Muscle of arm (tissue), 12 donors: ENCODE data around the gene EME1. TPM values are rescaled to one million over a fixed set of nuclear protein-coding genes. Genes with fewer than 3 reads are reported as not detected.

Source experiments
- DNase-seq: peaks from one replicate; pipeline ENCODE4 v3.0.0-alpha.2; 2013
- polyA plus RNA-seq, 12 donors: library from polyadenylated mRNA; unstranded; fragments of 120-200 nt; gene quantifications; one replicate each; pipeline ENCODE4 v1.2.1, GENCODE V29; 2013; ENCODE audit not compliant: insufficient read length in 12 of 12

Gene EME1
- polyA plus RNA-seq, 12 donors = 3.4 to 23.2 (median 6.6) TPM; not detected in 1

DNA sequence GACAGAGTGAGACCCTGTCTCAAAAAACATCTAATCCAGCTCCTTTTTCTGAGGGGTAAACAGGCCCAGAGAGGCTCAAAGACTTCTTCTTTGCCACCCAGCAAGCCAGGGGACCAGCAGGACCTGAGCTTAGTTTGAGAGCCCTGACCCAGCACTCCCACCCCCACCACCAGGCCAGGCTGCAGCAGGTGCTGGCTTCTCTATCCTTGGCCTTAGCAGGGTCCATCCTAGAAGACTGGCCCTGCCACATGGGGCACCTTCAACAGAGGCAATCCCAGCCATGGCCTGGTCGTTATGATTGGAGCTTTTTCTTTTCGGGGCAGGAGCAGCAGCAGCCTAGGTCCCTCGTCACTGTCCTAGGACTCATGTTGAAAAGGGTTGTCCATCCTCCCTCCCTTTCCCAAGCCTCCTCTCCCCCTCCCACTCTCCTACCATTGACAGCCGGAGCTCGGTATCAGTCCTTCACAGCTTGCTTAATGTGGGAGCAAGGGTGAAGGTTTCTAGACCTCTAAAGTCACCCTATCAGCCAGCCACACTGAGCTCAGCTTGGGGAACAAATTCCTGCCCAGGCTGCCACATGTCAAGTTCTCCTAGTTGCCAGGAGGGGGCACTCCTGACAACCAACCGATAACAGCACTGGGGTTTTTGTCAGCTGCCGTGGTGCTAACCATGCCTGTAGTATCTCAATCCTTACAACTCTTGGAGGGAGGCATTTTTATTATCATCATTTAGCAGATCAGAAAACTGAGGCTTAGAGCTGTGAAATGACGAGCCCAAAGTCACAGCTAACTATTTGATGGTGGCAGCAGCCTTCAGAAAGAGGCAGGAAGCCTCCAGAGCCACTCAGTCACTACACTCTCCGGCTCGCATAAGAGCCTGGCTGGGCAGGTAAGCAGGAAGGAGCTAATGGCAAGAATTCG lies 11.2 kb upstream of the EME1 start:
- DNase-seq = peak; percentile 26

DNA sequence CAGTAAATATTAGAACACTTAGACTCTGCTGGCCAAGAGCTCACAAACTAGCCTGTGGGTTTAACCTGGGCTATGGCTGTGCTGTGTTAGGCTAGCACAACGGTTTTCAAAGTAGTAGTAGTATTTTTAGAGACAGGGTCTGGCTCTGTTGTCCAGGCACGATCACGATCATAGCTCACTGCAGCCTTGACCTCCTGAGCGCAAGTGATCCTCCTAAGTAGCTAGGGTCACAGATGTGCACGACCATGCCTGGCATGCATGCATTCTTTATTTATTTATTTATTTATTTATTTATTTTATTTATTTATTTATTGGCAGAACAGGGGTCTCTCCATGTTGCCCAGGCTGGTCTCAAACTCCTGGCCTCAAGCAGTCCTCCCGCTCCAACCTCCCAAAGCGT lies 10.4 kb upstream of the EME1 start:
- DNase-seq = no peak

DNA sequence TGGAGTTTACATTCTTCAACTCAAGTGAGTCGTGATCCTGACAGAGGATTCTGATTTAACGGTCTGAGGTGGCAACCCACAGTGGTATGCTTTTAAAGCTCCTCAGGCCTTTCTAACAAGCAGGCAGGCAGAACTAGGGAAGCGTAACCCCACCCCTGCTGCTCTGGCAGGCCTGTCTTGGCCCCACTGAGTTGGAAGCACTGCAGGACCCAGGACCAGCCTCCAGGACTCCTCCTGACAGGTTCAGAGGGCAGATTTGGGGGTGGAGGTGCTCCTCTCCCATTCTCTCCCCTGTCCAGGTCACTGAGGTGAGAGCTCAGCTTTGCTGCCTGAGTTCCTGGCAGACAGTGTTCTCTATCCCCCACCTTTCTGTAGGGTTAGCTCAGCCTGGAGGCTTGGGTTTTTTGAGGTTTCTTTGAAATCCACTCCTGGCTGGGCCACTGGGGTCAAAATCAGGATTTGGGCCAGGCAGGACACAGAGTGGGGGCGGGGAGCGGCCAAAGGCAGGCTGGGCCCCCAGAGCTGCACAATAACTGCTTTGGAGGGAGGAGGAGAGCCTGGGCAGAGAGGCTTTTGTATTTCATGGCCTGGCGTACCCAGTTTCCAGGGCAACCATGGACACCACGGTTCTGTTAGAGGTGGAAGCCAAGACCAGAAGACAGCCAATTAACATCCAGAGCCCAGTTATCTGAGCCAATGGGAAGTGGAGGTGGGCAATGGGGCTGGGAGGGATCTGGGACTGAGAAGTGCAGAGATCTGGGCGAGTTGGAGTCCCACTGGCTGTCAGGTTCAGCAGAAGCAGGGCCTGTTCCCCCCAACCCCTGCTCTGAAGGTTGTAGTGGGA lies 9.6 kb upstream of the EME1 start:
- DNase-seq = peak; percentile 41

DNA sequence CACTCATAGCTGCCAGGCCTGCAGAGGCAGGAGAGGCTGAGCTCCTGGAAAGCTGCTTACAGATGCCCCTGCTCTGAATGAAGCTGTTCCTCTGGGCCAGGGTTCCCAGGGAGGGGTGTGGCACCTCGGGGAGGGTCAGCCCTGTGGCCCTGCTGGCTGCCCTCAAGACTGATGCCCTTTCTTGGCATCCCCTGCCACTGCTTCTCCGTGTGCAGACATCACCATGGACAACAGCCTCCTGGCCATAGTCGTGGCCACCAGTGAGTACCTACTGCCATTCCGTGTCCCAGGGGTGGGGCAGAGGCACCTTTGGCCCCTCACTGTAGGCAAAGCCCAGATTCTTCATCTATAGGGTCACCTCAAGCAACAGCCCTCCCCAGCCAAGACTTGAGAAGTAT lies 9.0 kb upstream of the EME1 start:
- DNase-seq = no peak

DNA sequence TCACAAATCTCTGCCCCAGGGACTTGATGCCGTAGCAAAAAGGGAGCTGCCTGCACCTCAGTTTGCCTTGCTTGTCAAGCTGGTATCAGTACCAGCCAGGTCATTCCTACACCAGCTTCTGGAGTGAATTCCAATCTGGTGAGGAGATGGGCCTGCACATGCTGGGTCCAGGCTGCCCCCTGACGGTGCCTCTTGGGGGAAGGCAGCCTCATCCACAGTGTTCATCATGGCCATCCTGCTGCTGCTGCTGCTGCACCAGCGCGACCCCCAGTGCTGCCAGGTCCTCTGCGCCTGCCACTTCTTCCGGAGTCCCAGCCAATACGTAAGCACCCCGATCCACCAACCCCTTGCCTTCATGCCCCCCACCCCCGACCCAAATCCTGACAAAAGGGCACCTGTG lies 8.3 kb upstream of the EME1 start:
- no peak for DNase-seq

DNA sequence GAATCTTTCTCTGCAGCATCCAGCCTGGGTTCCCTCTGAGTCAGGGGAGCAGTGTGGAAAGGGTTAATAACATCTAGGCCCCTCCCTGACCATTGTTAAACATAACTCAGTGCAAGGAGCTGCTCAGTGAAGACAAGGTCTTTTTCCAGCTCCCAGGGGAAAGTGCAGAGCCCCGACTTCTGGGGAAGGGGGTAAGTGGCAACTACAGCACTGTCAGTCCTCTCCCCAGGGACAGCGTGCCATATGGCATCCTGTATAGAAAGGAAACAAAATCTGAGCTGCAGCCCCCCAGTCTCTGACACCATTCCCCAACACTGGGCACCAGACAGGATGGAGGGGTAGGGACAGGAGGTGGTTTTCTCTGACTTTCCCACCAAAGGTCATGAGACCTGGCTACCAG lies 7.9 kb upstream of the EME1 start:
- no peak for DNase-seq

DNA sequence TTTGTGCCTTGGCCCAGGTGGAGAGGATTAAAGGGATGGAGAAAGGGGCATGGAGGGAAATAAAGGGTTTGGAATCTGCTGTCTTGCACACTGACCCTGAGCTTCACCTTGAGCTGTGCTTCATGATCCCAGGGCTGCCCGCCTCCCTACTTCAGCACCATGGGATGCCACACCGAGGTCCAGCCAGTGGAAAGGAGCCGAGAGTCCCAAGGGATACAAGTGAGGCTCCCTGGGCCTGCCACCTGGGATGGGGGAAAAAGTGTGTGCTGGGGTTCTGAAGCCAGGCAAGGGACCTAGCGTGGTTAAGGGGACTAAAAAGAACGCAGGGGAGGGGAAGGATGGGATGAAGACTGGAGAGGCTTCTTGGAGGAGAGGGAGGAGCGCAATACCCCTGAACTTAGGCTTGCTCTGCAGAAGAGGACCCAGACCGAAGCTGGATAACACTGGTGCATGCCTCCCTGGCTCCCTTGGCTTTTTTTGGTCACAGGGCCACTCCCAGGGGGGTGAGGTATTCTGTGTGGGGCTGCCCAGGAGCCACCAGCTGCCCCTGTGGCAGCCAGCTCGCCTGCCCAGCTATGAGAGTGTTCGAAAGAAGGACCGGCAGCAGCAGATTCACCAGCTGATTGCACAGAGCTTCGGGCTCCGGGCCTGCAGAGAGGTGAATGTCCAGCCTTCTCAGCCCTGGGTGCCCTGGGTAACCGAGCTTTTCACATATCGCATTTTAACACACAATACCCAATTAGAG lies 7.2 kb upstream of the EME1 start:
- DNase-seq = no peak

DNA sequence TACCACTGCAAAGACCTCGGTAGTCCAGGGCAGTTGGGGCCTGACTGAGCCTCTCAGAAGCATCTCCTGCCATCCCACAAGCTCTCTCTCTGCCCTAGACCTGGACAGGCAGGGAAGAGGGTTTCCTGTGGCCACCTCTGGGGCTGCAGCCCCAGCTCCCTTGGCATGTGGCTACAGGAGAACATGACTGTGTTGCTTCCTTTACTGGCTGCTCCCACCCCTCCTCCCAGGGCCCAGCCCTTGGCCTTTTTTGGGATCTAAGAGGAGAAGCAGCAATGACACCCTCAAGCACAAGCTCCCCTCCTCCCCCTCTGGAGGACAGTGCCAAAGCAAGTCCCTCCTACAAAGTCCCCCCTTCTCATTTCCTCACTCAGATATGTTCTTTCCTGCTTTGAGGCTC lies 5.6 kb upstream of the EME1 start:
- no peak for DNase-seq

DNA sequence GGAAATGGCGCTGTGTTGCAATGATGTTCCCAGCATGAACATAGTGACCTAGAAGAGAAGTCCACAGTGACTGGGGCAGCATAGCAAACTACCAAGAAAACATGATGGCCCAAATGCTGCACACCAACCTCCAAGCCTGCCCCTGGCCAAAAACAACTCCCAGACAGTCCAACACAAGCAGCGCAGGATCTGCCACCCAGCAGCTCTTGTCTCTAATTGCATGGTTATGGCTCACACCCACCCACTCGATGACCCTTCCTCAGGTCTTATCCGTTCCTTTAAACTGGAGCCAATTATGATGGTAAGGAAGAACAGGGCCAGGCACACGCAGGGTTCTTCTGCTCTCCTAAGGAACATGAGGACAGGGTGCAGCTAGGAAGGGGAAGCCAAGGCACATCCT lies 3.0 kb upstream of the EME1 start:
- DNase-seq = no peak

DNA sequence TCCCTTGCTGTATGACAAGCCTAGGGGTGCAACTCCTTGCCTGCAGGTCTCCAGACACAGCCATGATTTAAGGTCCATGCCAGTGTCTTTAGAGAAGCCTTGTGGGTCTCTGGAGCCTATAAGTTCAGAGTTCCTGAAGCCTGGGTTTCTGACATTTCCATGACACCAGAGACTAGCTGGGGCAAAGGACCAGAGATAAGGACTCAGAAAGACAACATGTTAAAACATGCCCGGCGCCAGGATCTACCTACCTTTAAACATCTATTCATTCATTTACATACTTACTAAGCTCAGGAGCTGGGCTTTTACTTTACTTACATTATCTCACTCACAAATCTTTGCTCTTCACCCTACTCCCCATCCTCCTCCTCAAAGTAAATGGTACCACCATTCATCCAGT lies 1.5 kb upstream of the EME1 start:
- DNase-seq = no peak

DNA sequence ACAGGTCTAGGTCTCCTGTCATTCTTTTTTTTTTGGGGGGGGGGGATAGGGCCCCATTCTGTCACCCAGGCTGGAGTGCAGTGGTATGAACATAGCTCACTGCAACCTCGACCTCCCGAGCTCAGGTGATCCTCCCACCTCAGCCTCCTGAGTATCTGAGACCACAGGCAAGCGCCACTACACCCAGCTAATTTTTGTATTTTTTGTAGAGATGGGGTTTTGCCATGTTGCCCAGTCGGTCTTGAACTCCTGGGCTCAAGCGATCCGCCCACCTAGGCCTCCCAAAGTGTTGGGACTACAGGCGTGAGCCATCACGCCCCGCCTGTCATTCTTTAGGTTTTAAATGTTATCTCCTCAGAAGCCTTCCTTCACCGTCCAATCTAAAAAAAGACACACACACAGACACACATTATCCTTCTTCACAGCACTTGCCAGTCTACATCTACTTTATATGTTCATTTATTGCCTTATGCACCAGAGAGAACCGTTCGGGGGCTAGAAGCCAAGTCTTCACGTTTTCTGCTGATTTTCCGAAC lies 739 bp upstream of the EME1 start:
- DNase-seq = no peak

DNA sequence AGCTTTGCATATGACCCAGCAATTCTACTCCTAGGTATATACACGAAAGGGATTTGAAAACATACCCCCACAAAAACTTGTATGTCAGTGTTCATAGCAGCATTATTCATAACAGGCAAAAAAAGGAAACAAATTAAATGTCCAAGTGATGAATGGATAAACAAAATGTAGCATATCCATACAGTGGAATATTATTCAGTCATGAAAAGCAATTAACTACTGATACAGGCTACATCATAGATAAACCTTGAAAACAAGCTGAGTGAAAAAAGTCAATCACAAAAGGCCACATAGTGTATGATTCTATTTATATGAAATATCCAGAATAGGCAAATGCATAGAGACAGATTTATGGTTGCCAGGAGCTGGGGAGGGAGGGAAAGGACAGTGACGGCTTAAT lies 676 bp downstream of the EME1 start:
- DNase-seq = no peak

DNA sequence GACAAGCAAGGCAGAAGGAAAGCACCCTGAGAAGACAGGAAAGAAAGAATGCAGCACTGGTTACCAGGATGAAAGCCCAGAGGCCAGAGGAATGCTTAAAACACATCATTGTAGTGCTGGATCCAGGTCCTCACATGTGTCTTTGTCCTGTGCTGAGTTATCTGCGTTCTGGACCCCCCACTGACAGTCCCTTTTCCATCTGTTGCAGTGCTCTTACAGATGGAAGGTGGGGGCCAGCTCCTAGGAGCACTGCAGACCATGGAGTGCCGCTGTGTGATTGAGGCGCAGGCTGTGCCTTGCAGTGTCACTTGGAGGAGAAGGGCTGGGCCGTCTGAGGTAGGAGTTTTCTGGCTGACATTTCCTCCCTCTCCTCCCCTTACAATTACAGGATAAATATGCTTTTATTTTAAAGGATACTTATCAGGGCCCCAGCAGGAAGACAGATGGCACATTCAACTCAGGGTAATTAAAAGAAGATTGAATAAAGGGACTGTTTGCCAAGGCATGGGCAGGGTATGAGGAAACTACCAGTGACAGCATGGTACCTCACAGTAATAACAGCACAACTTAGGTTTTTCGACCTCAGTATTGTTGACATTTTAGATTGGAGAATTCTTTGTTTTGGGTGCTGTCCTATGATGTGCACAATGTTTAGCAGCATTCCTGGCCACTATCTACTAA lies 3.0 kb downstream of the EME1 start:
- DNase-seq = no peak

DNA sequence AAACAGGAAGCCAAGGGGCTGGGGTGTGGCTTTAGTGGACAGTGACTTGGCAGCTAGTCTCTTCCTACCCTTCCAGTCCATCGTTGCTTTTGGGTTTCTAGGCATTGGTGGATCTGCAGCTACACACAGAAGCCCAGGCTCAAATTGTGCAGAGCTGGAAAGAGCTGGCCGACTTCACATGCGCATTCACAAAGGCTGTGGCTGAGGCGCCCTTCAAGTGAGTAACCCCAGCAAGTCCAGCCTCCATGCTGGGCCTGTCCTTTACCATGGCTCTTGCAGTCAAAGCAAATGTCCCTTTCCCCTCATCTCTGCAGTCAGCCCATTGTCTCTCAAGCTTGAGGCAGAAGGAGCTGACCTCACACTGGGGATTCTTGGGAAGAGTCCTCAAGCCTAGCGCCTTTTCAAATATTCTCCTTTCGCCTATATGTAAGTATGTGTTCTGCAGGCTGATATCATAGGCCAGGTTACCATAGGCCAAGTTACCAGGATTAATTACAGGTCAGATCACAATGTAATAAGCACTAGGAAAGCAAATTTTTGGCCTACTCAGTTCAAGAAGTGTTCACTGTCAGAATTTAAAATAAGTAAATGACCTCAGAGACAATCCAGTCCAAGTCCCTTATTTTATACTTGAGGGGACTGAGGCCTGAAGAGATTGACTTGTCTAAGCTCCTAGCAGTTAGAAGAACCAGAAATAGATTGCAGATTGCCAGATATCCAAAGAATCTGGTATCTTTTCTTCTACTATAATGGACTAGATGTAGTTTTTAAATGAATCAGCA lies 6.5 kb downstream of the EME1 start:
- DNase-seq = no peak

DNA sequence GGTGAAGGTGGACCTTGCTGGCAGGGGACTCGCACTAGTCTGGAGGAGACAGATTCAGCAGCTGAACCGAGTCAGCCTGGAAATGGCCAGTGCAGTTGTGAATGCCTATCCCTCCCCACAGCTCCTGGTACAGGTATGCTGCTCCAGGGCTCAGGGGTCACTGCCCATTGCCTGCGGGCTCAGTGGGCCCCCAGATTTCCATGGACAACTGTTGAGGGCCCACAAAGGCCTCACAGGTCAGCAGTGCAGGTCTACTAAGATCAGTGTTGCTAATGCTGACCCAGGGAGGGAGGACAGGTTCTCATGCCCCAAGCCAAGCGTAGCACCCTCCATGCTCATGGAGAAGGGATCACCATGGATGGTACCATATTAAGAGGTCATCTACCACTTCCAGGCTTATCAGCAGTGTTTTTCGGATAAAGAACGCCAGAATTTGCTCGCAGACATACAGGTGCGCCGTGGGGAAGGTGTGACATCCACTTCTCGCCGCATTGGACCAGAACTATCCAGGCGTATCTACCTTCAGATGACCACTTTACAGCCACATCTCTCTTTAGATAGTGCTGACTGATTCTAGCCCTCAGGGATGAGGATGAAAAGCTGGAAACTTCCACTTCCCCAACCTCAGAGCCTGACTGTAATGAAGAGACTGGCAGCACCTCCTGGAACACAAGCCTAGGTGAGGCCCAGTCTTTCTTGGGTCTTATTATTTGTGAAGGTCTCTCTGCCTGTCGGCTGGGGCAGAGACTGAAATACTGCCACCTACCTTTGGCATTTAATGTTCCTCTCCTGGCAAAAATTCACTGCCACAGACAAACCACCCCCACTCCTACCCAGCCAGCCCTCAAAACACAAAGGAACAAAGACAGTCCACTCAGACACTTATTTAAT lies 7.6 kb downstream of the EME1 start:
- no peak for DNase-seq

DNA sequence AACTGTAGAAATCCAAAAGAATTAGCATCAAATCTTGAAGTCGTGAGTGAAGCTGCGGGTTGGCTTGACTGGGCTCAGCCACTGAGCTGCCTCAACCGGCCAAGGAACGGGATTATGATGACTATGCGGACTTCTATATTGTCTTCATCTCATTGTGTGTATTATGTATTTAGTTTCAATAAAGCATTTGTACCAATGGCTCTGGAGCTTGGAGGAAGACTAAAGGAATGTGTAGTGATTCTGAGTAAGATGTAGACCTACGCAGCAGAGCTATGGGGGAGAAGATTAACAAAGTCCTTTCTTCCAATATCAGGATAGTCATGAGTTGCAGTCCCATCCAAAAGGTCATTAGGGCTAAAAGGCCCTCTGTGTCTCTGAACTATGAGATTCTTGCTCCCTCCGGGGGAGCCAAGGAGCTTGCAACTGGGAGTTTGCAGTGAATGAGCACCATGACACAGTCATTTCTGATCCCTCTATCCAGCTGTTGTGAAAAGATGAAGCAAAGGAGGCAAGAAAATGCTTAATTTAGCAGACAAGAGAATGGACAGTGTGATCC lies 8.3 kb downstream of the EME1 start:
- DNase-seq = no peak

DNA sequence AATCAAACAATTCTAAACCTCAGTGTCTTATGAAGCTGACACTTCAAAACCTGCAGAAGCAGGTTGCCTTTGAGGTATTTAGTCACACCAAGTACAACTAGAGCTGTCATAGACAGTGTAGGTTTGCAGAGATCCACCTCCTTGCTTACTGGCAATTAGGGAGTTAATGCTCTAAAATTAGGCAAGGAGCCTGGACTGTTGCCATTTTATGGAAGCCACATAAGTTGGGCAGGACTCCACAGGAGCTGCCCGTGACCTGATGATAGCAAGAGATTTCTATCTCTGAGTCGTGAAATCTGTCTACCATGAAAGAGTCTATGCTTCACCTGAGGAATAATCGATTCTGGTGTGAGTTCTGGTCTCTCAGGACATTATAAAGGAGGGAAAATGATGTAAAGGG lies 8.9 kb downstream of the EME1 start:
- no peak for DNase-seq

DNA sequence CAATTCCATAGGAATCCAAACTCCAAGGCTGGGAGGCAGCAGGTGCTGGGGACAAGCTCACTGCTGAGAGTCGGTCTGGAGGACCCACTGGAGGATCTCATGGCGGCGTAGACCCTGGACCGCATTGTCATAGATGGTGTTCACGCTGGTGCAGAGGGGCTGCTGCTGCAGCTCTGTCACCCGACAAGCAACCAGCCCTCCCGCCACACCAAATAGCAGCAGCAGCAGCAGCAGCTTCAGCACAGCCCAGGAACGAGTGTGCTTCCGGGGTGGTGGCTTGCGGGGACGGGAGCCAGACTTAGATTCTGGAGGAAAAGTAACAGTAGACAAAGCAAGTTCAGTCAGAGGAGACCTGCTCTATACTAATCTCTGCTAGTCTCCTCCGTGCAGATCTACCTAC lies 9.9 kb downstream of the EME1 start:
- DNase-seq = no peak

DNA sequence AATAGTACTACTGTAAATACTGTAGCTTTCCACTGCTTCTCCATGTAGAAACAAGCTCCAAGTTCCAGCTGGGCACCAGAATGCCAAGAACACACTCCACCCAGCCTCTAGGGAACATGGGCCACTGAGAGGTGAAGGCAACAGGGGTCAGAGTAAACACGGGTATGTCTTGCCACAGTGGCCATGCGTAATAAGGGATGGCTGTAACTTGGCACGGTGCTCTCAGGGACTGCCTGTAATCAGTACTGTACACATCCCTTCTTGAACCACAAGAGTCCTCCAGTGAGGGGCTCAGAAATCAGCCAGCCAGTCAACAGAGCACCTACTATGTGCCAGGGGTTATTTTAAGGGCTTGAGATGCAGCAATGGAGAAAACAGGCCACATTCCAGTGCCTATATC lies 13.5 kb downstream of the EME1 start:
- no peak for DNase-seq
